ENCODE measurements around the gene SLC25A53. TPM values are rescaled to one million over a fixed set of nuclear protein-coding genes. Genes with fewer than 3 reads are reported as not detected.
"Not testable (repeated sequence)": the region's sequence is repeated elsewhere in the genome, so short reads cannot be mapped to it uniquely, and the experiment has no call there.

The SLC25A53 gene
- total RNA-seq, 1 donor from 2014 or later: 10.2 TPM

DNA sequence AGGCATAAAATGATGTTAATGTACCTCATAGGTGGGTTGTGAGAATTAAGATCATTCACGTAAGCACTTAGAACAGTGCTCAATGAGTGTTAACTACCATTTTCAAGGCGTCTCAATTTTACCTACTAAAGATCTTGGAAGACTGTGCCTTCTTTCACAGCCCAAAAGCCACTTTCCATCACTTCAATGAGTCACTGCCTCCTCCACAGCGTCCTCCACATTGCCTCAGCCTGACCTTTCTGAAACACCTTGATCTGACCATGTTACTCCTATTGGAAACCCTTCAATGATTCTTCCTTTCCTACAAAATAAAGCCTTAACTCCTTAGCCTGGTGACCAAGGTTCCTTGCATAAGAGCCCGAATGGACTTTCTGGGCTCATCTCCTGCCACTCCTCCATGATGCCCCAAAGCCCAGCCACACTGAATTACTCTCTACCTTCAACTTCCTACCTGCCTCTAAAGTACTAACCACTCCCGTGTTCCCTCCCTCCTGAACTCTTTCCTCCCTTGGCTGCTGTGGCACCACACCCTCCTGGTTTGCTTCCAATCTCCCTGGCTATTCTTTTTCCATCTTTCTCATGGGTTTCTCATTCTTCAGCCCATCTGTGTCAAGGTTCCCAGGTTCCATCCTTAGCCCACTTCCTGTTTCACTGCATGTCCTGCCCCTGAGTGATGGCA, 22.1 kb downstream of the SLC25A53 start:
- DNase-seq (ENCODE audit: low spot score in 2 of 2): no peak
- no peak for FAIRE-seq

DNA sequence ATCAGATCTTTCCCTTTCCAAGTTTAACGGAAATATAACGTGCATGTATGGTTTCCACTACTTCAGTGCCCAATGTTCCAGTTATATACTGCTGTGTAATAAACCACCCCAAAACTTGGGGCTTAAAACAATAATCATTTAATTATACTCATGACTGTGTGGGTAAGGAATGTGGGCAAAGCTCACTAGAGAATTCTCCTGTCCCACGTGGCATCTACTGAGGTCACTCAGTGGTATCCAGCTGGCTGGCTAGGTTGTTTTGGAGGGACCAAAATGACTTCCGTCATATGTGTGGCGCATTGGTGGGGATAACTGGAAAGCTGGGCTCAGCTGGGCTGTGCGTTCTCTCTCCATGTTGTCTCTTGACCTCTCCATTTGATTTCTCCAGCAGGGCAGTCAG, 26.0 kb downstream of the SLC25A53 start:
- no peak for DNase-seq (ENCODE audit: low spot score in 2 of 2)
- no peak for FAIRE-seq

DNA sequence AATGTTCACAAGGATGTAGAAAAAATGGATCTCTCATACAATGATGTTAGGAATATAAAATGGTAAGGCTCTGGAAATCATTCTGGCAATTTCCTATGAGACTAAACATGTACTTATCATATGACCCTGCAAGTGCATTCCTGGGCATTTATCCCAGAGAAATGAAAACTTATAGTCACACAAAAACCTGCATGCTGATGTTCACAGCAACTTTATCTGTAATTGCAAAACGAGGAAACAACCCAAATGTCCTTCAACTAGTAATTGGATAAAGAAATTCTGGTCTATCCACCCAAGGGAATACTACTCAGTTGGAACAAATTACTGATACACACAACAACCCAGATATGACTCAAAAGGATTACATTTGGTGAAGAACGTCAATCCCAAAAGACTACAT, 30.0 kb downstream of the SLC25A53 start:
- DNase-seq (ENCODE audit: low spot score in 2 of 2) (no peak), FAIRE-seq (no peak)

DNA sequence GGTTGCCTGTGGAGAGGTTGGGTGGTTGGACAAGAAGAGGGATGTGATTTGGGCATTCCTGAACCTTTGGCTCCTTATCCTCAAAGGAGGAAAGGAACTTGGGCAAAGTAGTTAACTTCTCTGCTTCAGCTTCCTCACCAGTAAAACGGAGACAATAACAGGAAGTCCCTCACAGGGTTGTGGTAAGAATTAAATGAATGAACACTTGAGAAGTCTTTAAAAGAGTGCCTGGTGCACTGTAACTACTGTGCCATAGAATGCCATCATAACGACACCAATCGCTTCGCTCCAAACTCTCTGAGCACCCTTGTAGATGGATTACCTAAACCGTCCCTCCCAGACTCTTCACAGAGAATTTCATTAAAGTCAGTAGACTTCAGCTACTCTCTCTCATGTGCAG, 34.0 kb downstream of the SLC25A53 start:
- no peak for FAIRE-seq
- no peak for DNase-seq (ENCODE audit: low spot score in 2 of 2)

DNA sequence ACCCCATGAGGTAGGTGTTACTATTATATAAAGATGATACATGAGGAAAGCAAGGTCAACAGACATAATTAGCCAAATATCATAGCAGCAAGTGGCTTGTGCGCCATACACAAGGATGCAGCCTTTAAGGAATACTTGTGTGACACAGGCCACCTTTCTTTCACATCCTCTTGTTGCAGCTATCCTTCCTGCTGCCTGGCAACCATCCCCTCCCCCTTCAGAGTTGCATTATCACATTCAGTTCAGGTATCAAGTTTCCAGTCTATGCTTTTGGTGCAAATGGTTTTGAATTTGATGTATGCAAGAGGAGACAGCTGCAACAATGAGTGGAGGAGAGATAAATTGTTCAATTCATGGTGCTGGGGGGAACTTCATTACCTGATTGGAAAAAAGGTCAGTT, 38.0 kb downstream of the SLC25A53 start:
- DNase-seq (ENCODE audit: low spot score in 2 of 2) (no peak), FAIRE-seq (no peak)

DNA sequence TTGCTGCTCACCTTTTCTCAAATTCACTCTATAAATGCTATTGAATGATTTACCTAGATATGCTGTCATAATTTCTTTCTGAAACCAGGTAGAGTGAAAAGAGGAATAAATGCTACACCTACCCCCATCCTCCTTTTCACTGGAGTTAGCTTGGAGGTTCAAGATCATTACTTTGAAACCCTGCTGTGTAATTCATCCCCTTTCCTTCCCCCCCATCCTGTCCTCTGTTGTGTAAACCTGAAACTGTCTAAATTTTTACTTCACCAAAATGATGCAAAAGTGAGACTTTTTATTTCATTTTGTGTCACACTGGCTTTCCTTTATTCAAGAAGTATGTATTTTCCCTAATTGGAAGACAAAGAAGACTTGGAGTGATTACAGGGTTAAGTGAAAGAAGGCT, 39.0 kb downstream of the SLC25A53 start:
- DNase-seq (ENCODE audit: low spot score in 2 of 2): no peak
- no peak for FAIRE-seq

DNA sequence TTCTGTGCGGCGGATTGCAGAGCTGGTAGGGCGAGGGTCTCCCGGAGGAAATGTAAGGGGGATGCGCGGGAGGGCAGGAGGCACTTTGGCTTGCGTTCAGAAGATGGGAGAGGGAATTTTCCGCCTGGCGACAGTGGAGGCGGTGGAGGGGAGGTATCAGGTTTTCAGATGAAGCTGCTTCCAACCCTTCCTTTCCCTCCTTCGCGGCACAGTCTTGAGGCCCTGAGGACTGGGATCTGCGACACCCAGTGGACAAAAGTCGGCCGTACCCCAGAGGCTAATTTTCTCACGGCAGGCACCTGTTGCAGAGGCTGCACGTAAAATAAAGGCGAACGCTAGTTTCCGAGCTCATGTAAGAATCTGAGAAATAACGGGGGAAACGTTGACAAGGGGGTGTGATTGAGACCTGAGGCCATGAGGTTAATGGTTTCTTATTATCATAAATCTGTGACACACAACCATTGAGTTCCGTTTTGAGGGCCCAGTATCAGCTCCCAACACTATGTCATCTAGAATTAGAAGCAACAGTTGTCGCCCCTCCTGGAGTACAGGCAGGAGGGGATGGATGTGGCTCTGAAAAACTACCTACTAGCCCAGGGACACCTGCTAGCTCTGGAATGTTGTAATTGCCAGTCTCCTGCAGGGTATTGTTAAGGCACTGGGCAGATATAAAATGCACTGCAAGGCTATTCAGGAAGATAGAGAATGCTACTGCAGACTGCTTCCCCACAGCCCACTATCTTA, 43.4 kb downstream of the SLC25A53 start:
- FAIRE-seq: no peak
- DNase-seq (ENCODE audit: low spot score in 2 of 2): no peak

DNA sequence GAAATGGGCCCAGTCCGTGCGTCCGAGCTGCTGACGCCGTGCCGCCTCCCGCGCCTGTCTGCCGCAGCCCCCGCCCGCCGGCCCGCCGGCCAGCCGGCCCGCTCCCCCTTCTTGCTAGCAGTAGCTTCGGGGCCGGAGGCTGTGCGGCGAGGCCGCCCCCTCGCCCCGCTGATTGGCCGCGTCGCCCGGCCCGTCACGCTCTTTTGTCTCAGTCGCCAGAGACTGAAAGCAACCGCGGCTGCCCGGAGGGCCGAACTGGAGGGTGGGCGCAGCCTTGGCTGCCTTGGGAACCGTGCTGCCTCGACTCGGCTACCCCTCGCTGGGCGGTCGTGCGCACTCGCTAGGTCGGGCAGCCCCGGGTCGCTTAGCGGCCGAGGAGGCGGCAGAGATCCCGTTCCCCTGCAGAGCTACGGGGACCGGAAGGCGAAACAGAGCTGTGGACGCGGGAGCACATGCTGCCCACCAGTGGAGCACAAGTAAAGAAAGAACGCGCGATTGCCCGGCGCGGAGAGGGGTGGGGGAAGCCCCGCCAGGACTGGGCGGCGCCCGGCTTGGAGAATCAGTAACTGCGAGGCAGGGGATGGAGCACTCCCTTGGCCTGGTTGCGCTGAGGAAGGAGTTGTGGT, 44.4 kb downstream of the SLC25A53 start, which contains the start of gene ZCCHC18:
Gene ZCCHC18 (plus strand): TSS at position 198 of the 626 bp plus-strand sequence. CDS start 1,589 bp downstream, outside the sequence.
- DNase-seq (ENCODE audit: low spot score in 2 of 2): peak; percentile 62 to 72
- FAIRE-seq: no peak

DNA sequence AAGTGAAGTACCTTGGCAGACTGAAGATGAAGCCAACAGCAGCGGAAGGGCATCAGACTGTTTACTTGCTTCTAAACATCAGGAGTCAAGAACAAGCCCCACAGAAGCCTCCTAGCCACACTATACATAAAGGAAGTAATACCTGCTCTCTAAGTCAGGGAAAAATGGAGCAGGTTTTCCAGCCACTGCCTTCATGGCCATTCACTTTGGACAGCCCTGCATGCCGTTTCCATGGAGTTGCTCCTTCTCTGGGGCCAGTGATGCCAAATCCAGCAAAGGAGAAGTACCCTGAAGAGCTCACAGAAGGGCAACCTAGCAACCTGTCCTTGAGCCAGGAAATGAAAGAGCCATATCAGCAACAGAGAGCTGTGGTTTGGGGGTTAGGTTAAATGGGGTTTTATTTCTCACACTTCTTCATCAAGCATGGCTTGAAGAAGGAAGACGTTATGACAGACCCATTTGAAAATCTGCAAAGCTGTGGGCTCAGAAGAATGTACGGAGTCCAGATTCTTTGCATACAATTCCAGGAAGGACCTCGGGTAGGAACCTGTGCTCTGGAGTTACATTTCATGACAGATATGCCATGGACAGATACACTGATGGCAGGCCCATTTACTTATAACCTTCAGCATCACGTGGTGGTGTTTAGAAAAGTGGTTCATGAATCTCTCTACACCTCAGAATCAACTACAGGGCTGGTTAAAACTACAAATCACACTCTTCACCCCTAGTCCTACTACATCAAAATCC, 46.1 kb downstream of the SLC25A53 start:
- FAIRE-seq; DNase-seq (ENCODE audit: low spot score in 2 of 2): not testable (repeated sequence)

DNA sequence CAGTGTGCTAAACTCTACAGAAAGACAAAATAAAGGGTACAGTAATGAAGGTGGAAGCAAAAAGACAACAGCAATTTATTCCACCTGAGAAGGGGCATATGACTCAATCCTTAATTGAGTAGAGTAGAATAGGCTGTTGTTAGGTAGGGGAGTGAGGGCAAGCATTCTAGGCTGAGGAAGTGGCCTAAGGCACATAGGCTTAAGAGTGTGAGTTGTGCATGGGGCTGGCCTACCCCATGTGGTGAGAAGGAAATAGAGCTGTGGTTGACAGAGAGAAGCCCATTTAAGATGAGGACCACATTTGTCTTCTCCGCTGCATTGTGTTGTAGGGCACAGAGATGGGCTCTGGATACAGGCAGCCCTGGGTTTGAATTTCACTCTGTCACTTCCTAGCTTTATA, 47.9 kb downstream of the SLC25A53 start:
- FAIRE-seq: no peak
- DNase-seq (ENCODE audit: low spot score in 2 of 2): no peak

DNA sequence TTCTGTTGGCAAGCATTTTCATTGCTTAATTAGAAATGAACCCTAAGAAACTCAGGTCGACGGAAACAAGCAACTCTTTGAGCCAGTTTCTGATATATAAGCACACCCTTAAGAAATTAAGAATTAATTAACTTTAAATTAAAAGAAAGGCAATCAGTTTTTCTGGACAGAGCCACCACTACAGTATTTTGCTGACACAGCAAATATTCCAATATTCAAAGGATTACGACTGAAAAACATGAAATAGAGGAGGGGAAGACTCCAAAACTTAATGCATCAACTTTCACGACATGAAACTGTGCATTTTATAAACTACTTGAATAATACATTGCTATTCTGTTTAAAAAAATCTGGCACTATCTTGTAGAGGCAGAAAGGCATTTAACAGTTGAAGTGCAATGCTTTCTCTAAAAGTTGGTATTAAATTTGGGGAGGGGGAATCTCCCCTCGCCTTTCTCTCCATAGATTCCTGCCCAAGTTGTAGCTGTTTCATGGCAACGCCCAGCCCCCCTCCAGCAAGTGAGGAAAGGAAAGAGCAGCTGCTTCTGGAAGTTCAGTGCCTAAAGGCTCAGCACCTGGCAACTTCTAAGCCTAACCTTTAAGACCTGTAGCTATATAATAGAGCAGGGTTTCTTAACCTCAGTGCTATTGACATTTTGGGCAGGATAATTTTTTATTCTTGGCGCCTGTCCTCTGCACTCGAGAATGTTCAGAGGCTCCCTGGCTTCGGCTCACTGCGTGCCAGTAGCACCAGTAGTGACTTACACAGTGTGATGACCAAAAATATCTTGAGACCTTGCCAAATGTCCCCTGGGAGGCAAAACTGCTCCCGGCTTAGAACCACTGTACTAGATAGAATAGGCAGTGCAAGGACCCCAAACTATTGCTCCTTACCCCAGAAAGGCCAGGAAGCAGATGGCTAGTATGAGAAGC, 51.2 kb downstream of the SLC25A53 start:
- no peak for FAIRE-seq

DNA sequence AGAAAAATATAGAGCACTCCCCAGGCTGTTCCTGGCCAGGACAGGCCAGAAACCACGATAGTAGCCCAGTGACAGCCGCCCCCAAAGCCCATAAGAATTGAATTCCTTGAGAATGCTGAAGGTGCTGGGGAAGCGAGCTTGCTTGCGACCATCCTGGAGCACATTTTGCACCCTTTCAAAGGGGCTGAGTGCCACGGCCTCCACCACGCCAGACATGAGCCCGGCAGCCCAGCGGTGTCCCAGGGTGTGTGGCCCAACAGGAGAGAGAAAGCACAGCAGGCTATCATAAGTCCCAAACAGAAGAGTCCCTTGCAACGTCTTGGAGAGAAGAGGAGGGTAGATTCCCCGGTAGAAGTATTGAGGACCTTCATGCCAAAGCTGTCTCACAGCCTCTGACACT, 52.1 kb downstream of the SLC25A53 start:
- DNase-seq (ENCODE audit: low spot score in 2 of 2): no peak
- no peak for FAIRE-seq

More for the DNA sequence above, 51.2 kb downstream of the SLC25A53 start:
- DNase-seq (ENCODE audit: low spot score in 2 of 2): no peak

DNA sequence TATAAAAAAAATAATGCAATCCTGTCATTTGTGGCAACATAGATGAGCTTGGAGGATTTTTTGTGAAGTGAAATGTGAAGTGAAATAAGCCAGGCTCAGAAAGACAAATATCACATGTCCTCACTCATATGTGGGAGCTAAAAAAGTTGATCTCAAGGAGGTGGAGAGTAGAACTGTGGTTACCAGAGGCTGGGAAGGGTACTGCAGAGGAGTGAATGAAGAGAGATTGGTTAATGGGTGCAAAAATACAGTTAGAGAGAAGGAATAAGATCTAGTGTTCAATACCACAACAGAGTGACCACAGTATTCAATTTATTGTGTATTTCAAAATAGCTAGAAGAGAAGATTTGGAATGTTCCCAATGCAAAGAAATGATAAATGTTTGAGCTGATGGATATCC, 57.9 kb downstream of the SLC25A53 start:
- no peak for FAIRE-seq
- no peak for DNase-seq (ENCODE audit: low spot score in 2 of 2)

DNA sequence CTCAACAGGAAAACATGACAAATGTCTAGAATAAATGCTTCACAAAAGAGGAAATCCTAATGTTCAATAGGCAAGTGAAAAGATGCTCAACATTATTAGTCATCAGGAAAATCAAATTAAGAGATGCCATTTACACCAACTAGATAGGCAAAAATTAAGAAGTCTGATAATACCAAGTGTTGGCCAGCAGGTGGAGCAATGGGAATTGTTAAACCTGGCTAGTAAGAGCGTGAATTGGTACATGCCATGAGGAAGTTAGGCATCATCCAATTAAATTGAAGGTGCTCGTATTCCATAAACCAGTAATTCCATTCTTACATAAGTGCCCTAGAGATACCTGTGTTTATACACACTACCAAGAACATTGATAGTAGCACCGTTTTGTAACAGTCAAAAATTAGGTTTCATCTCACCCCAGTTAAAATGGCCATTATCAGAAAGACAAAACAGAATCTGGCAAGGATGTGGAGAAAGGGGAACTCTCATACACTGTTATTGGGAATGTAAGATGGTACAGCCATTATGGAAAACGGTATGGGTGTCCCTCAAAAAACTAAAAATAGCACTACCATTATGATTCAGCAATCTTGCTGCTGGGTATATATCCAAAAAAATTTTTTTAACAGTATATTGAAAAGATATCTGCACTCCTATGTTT, 58.5 kb downstream of the SLC25A53 start:
- FAIRE-seq: peak; percentile 93
- DNase-seq (ENCODE audit: low spot score in 2 of 2): peak in 1 of 2 donors; percentile 20

DNA sequence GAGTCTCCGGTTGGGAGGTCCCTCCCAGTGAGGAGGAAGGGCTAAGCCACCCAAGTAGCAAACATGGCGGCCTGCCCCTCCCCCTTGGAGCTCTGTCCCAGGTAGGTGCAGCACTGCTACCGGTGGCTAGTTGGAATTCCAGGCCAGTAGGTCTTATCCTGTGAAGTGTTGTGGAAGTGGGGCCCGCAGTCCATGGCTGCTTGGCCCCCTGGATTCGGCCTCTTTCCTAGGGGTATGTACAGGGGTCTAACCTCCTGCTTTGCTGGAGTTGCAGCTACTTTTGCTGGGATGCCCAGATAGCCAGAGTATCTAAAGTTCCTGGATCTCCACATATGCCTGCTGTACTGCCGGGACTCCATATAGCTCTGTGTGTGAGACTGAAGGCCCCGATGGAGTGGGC, 70.9 kb downstream of the SLC25A53 start:
- no peak for DNase-seq (ENCODE audit: low spot score in 2 of 2)
- no peak for FAIRE-seq

DNA sequence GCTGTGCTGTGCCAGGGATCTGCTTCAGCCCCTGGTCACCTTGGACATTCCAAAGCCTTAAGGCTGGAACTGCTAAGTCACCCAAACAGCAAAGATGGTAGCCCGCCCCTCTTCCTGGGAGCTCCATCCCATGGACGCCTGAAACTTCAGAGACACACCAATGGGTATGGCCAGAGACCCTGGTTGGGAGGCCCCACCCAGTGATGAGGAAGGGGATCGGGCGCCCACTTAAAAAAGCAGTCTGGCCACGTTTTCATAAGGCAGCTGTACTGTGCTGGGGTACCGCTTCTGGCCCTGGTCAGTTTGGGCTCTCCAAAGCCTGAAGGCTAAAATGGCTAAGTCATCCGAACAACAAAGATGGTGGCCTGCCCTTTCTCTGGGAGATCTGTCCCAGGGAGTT, 71.3 kb downstream of the SLC25A53 start:
- FAIRE-seq (no peak), DNase-seq (ENCODE audit: low spot score in 2 of 2) (no peak)

DNA sequence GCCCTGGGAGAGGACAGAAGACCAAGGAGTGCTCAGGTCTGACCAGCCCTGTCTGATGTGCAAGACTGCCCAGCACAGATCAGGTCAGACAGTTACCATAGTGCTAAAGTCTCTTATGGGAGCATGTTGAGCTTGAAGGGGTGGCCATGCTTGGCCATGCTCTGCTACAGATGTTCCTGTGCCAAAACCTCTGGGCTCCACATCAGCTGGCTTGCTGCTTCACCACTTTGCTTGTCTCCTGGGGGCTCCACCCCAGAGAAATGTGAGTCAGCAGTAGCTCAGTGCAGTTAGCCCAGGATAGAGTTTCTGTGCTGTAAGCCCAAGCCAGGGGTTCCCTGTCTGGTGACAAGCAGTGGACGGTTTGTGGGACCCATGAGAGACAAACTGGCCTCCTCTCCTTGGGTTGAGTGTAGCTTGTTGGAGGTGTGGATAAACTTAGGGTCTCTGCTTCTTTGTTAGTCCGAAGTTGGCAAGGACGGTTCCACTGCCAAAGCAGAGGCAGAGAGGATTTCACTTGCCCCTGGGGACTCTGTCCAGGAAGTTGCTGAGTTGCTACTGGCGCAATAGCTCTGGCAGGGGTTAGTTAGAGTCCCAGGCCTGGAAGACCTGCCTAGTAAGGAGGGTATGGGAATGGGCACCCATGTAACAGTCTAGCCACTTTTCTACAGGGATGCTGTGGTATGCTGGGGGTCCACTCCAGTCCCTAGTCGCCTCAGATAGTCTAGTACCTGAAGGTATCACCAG, 72.1 kb downstream of the SLC25A53 start:
- no peak for DNase-seq (ENCODE audit: low spot score in 2 of 2)
- no peak for FAIRE-seq

DNA sequence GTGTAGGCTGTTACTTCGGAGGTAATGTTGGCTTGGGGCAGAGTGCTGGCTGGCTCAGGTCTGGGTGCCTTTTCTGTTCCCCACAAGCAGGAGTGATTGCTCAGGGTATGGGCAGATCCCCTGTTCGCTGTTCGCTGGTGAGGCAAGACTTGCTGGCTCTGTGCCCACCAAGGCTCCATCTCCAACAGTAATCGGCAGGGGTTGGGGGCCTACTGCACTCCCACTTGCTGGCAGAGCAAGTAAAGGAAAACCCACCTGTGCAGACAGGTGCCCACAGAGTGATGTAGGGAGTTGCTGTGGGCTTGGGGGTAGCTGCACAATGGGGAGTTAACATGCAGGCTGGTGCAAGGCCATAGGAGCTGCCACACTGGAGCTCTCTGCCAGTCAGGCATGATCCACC, 72.7 kb downstream of the SLC25A53 start:
- FAIRE-seq (no peak), DNase-seq (ENCODE audit: low spot score in 2 of 2) (no peak)

Measured in frontal cortex (tissue), 4 donors.